ENCODE results near the gene CST3.

DNA sequence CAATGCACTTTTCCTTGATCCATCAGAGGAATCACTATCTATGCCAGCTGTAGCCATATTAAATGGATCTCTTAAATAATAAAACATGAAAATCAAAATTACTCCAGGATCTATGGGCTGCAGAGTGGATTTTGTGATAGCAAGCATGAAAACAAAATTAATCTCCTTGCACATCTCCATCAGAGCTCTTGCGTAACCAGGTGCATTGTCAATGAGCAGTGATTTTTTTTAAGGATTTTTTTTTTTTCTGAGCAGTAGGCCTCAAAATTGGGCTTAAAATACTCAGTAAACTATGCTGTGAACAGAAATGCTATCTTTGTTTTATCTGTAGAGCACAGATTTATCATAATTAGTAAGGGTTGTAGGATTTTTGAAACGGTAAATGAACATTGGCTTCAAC, 11.5 kb upstream of the CST3 start:
- TF ChIP-seq CTCF (IDR thresholded peaks at IDR 0.05) (no peak), POLR2A (IDR thresholded peaks at IDR 0.05) (no peak)

All from adrenal gland (tissue), 5 donors.